ENCODE measurements around the gene ALAD.
A peak's percentile ranks its signal among the peaks of the same experiment; 100 is the strongest.

ALAD gene

DNA sequence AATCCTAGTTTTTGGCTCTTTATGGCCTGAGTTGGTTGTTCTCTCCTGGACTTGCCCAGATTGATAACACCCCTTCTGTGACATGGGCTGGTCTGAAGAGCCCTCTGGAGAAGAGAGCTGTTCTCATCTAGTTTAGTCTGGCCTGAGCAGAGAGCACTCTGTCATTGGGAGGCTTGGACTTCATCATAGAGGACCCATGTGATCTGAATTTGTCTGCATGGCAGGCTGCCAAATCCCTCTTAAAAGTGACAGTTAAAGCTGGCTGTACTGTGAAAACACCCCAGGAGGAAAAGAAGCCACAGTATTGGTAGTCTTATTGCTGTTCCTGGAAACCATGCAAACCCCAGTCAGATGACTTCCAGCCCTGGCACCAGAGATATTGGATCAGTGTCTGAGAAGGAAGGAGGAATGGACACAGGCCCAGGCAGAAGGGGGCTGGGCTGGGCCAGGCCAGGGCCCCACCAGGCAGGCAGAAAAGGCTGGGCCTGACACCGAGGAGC is 57.3 kb downstream of the ALAD start:
- DNase-seq = no peak

DNA sequence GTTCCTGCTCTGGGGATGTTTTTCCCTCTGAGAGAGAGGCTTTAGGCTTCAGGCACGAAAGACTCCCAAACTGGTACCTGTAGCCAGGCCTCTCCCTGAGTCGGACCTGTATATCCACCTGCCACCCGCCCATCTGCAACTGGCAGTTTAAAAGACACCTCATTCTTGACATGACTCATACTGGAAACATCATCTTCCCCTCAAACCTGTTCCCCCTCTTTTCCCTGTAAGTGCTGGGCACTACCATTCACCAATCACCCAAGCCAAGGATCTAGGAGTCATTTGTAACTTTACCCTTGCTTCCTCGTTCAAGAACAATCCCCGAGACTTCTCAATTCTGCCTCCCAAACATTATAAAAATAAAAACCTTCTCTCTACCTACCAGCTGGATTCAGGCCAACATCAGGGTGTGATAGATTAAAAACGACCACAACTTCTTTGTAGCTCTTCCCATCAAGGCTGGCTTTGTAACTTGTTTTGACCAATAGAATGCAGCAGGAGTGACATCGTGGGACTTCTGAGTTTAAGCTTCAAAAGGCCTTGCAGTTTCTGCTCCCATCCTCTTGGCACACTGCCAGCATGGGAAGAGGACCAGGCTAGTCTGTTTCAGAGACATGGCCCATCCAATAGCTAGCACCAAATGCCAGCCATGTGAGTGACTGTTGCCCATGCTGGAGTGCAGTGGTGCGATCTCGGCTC is 59.2 kb downstream of the ALAD start:
- peak; percentile 20 for DNase-seq

DNA sequence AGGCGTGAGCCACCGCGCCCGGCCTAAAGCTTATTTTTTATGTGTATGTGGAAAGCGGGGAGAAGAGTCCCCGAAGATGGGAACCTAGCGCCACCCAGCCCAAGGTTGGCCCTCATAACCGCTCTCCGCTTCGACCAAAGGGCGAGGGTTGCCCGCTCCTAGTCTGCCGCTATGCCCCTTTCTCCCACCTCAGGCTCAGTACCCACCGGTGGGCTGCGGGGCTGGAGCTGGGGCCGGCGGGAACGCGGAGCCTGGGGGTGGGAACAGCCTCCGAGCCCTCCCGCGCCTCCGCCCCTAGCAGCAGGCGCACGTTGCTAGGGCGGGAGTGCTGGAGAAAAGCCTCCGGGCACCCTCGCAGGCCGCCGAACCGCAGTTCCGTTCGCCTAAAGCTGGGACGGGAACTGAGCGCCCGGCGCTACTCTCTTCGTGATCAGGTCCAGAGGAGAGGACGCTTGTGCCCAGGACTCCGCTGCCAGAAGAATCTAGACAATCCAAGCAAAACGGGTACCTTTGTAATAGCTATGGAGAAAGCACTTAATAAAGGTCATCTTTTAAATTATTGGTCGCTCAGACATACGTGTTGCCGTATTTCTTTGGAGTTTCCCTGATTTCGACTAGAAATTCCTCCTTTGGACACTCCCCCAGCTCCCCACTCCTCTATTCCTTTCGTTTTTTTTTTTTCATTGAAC is 60.9 kb downstream of the ALAD start, which contains the start of gene WDR31:
Gene WDR31, minus strand, starts transcription at position 265 of the 689 bp plus-strand sequence. CDS start 8,253 bp downstream, outside the sequence.
- peak; percentile 81 for DNase-seq

DNA sequence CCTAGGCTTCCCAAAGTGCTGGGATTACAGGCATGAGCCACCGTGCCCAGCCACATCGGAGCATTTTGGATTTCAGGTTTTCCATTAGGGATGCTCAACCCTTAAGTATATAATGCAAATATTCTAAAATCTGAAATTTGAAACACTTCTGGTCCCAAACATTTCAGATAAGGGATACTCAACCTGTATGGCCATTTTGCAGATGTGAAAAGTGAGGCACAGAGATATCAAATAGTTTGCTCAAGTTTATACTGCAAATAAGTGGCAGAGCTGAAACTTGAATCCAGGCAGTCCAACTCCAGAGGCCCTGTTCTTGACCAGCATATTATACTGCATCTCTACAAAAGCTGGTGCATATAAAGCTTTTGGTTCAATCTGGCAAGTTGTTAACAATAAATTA is 63.4 kb downstream of the ALAD start:
- no peak for DNase-seq

Measured in CD4-positive, alpha-beta T cell treated with Interleukin-12 subunit alpha and Interleukin-12 subunit beta, for 1 hour (primary cell).